ENCODE data around the gene PIGU.
"Not testable (repeated sequence)": the region's sequence is repeated elsewhere in the genome, so short reads cannot be mapped to it uniquely, and the experiment has no call there.

The PIGU gene

GRCh38 chr20:34706912-34707784, 30.3 kb upstream of the PIGU start:
- no peak for DNase-seq (ENCODE audit: low read depth)

- DNase-seq (ENCODE audit: low read depth): no peak
Measured at GRCh38 chr20:34706302-34706875, 29.5 kb upstream of the PIGU start.

GRCh38 chr20:34705397-34706301, 28.8 kb upstream of the PIGU start:
- DNase-seq (ENCODE audit: low read depth): no peak

- DNase-seq (ENCODE audit: low read depth): no peak
Measured at GRCh38 chr20:34705008-34705396, 28.1 kb upstream of the PIGU start.

- DNase-seq (ENCODE audit: low read depth): peak; percentile 88
Measured at GRCh38 chr20:34704177-34705007, 27.5 kb upstream of the PIGU start, which contains the start of gene TP53INP2. TP53INP2 (plus strand) TSS chr20:34704344; CDS start chr20:34708740, 4,396 bp downstream.

- no peak for DNase-seq (ENCODE audit: low read depth)
Measured at GRCh38 chr20:34703424-34704176, 26.7 kb upstream of the PIGU start.

GRCh38 chr20:34703061-34703423, 26.1 kb upstream of the PIGU start:
- DNase-seq (ENCODE audit: low read depth): no peak

GRCh38 chr20:34701405-34702085, 24.7 kb upstream of the PIGU start:
- DNase-seq (ENCODE audit: low read depth): no peak

GRCh38 chr20:34693414-34693813, 16.5 kb upstream of the PIGU start:
- DNase-seq (ENCODE audit: low read depth): no peak

- no peak for DNase-seq (ENCODE audit: low read depth)
Measured at GRCh38 chr20:34691838-34692237, 14.9 kb upstream of the PIGU start.

GRCh38 chr20:34689486-34689885, 12.6 kb upstream of the PIGU start:
- DNase-seq (ENCODE audit: low read depth): no peak

GRCh38 chr20:34683667-34684066, 6.8 kb upstream of the PIGU start:
- DNase-seq (ENCODE audit: low read depth): no peak

GRCh38 chr20:34680586-34681175, 3.8 kb upstream of the PIGU start:
- DNase-seq (ENCODE audit: low read depth): no peak

- no peak for DNase-seq (ENCODE audit: low read depth)
Measured at GRCh38 chr20:34675993-34676641, 775 bp downstream of the PIGU start.

GRCh38 chr20:34675561-34675960, 1.3 kb downstream of the PIGU start:
- DNase-seq (ENCODE audit: low read depth): no peak

GRCh38 chr20:34673412-34673811, 3.5 kb downstream of the PIGU start:
- DNase-seq (ENCODE audit: low read depth): no peak

GRCh38 chr20:34669094-34669493, 7.8 kb downstream of the PIGU start:
- DNase-seq (ENCODE audit: low read depth): no peak

- not testable (repeated sequence) for DNase-seq (ENCODE audit: low read depth)
Measured at GRCh38 chr20:34664751-34665150, 12.1 kb downstream of the PIGU start.

- DNase-seq (ENCODE audit: low read depth): no peak
Measured at GRCh38 chr20:34663213-34663943, 13.5 kb downstream of the PIGU start.
